Measurements from ENCODE around the gene RBM14. TPM values are rescaled to one million over a fixed set of nuclear protein-coding genes. Genes with fewer than 3 reads are reported as not detected.

RBM14 gene
- polyA plus RNA-seq, 3 donors, result 21.9 to 46.7 (median 42.6) TPM

- TF ChIP-seq CTCF (IDR thresholded peaks at IDR 0.05), result no peak
- H3K9me3 ChIP-seq (replicated peaks in 1 of 2; ENCODE audit: control insufficient read depth in 1 of 2, insufficient read depth in 1 of 2, low read length in 2 of 2), result no peaks in the 10 kb centered on the region
- H3K27me3 ChIP-seq (ENCODE audit: control insufficient read depth in 2 of 2, insufficient read depth in 2 of 2, low read length in 2 of 2), result no peaks in the 10 kb centered on the region
- H3K79me2 ChIP-seq (ENCODE audit: insufficient read depth, low read length), result peaks cover 88% of the 10 kb centered on the region
- no peak overlapping the region for H3K4me2 ChIP-seq (replicated peaks; ENCODE audit: extremely low read depth, low read length, poor library complexity, severe bottlenecking)
- no peak overlapping the region for H3K27ac ChIP-seq (ENCODE audit: low read depth in 1 of 2, low read length in 2 of 2)
- no peak overlapping the region for H3K4me3 ChIP-seq (replicated peaks in 1 of 3; ENCODE audit: low read depth in 2 of 3, low read length in 3 of 3)
- Mint-ChIP-seq H3K27ac (peak overlapping the region in 1 of 7 donors; percentile 66), H3K9me3 (no peaks in the 10 kb centered on the region), H3K27me3 (ENCODE audit: low read depth in 3 of 3) (peaks cover 0 to 2% (median 0%) of the 10 kb centered on the region in 3 donors), H3K4me3 (no peak overlapping the region), H3K36me3 (peaks cover 53 to 93% of the 10 kb centered on the region in 2 donors), H3K4me1 (peaks cover 8% of the 10 kb centered on the region)
- H3K9ac ChIP-seq (ENCODE audit: insufficient read depth, low read length, poor library complexity, severe bottlenecking), result no peak overlapping the region
- peaks cover 80% of the 10 kb centered on the region for H4K20me1 ChIP-seq (ENCODE audit: insufficient read depth, low read length)
- WGBS (ENCODE audit: insufficient coverage), result 100% methylated on average over 1 of the region's 2 CpGs
- intact Hi-C loops (cut with micrococcal nuclease), result no loop called here
- DNase-seq, result peak in 1 of 3 donors; percentile 55
- peaks cover 29 to 82% of the 10 kb centered on the region in 2 donors for H3K36me3 ChIP-seq (replicated peaks in 1 of 2; ENCODE audit: control insufficient read depth in 1 of 2, insufficient read depth in 2 of 2, low read length in 2 of 2)
- H2AFZ ChIP-seq (ENCODE audit: insufficient read depth, low read depth, low read length, poor library complexity, severe bottlenecking), result no peak overlapping the region
- no peaks in the 10 kb centered on the region for H3K4me1 ChIP-seq (ENCODE audit: control insufficient read depth in 1 of 2, insufficient read depth in 2 of 2, low read length in 2 of 2)
Measured at GRCh38 chr11:66651016-66651415, 34.6 kb downstream of the RBM14 start.

- no peak overlapping the region for H3K4me3 Mint-ChIP-seq
- Histone ChIP-seq H3K79me2 (ENCODE audit: insufficient read depth, low read length) (peaks cover 84% of the 10 kb centered on the region), H3K4me3 (replicated peaks in 1 of 3; ENCODE audit: low read depth in 2 of 3, low read length in 3 of 3) (no peak overlapping the region), H3K4me2 (replicated peaks; ENCODE audit: extremely low read depth, low read length, poor library complexity, severe bottlenecking) (no peak overlapping the region), H3K9ac (ENCODE audit: insufficient read depth, low read length, poor library complexity, severe bottlenecking) (no peak overlapping the region), H3K9me3 (replicated peaks in 1 of 2; ENCODE audit: control insufficient read depth in 1 of 2, insufficient read depth in 1 of 2, low read length in 2 of 2) (no peaks in the 10 kb centered on the region), H3K27me3 (ENCODE audit: control insufficient read depth in 2 of 2, insufficient read depth in 2 of 2, low read length in 2 of 2) (no peaks in the 10 kb centered on the region), H3K27ac (ENCODE audit: low read depth in 1 of 2, low read length in 2 of 2) (peak overlapping the region in 1 of 2 donors; percentile 21), H3K36me3 (replicated peaks in 1 of 2; ENCODE audit: control insufficient read depth in 1 of 2, insufficient read depth in 2 of 2, low read length in 2 of 2) (peaks cover 18 to 77% of the 10 kb centered on the region in 2 donors), H2AFZ (ENCODE audit: insufficient read depth, low read depth, low read length, poor library complexity, severe bottlenecking) (no peak overlapping the region), H4K20me1 (ENCODE audit: insufficient read depth, low read length) (peaks cover 70% of the 10 kb centered on the region), H3K4me1 (ENCODE audit: control insufficient read depth in 1 of 2, insufficient read depth in 2 of 2, low read length in 2 of 2) (no peaks in the 10 kb centered on the region)
- H3K27ac Mint-ChIP-seq, result peak overlapping the region in 2 of 7 donors; percentile 7 to 10
- 100% methylated on average over 5 of the region's 7 CpGs for WGBS (ENCODE audit: insufficient coverage)
- TF ChIP-seq CTCF (IDR thresholded peaks at IDR 0.05), result no peak
- peaks cover 0 to 2% (median 0%) of the 10 kb centered on the region in 3 donors for H3K27me3 Mint-ChIP-seq (ENCODE audit: low read depth in 3 of 3)
- no peak for DNase-seq
- H3K36me3 Mint-ChIP-seq, result peaks cover 42 to 91% of the 10 kb centered on the region in 2 donors
- intact Hi-C loops (cut with micrococcal nuclease), result no loop called here
- H3K9me3 Mint-ChIP-seq, result no peaks in the 10 kb centered on the region
- H3K4me1 Mint-ChIP-seq, result no peaks in the 10 kb centered on the region
Measured at GRCh38 chr11:66652651-66653050, 36.2 kb downstream of the RBM14 start.

All from CD14-positive monocyte (primary cell).